ENCODE measurements around the gene AHCYL2. TPM values are rescaled to one million over a fixed set of nuclear protein-coding genes. Genes with fewer than 3 reads are reported as not detected.

The AHCYL2 gene
- total and polyA plus RNA-seq, 8 donors = 5.1 to 16.8 (median 13.3) TPM

- Histone ChIP-seq H3K27me3 (no peaks in the 10 kb centered on the region), H3K9me3 (no peaks in the 10 kb centered on the region), H3K36me3 (peaks cover 0 to 17% (median 0%) of the 10 kb centered on the region in 3 donors), H3K27ac (no peak overlapping the region), H3K4me3 (no peak overlapping the region), H3K4me1 (no peaks in the 10 kb centered on the region)
- WGBS, 2 donors = 93 to 96% methylated on average over 4 of the region's 4 CpGs
- TF ChIP-seq, protein P1, sequence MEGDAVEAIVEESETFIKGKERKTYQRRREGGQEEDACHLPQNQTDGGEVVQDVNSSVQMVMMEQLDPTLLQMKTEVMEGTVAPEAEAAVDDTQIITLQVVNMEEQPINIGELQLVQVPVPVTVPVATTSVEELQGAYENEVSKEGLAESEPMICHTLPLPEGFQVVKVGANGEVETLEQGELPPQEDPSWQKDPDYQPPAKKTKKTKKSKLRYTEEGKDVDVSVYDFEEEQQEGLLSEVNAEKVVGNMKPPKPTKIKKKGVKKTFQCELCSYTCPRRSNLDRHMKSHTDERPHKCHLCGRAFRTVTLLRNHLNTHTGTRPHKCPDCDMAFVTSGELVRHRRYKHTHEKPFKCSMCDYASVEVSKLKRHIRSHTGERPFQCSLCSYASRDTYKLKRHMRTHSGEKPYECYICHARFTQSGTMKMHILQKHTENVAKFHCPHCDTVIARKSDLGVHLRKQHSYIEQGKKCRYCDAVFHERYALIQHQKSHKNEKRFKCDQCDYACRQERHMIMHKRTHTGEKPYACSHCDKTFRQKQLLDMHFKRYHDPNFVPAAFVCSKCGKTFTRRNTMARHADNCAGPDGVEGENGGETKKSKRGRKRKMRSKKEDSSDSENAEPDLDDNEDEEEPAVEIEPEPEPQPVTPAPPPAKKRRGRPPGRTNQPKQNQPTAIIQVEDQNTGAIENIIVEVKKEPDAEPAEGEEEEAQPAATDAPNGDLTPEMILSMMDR (IDR thresholded peaks at IDR 0.05) = no peak
- intact Hi-C loops (cut with DNase I) = no loop called here
- no peak for DNase-seq
- no peak for FAIRE-seq
- no peak for ATAC-seq
Observed at GRCh38 chr7:129385598-129385997, 160.8 kb downstream of the AHCYL2 start.

GRCh38 chr7:129386506-129386905, 161.7 kb downstream of the AHCYL2 start:
- DNase-seq (no peak), ATAC-seq (no peak), FAIRE-seq (no peak)
- intact Hi-C loops (cut with DNase I) = no loop called here
- Histone ChIP-seq H3K36me3 (peaks cover 0 to 12% (median 0%) of the 10 kb centered on the region in 3 donors), H3K27me3 (no peaks in the 10 kb centered on the region), H3K9me3 (no peaks in the 10 kb centered on the region), H3K4me3 (no peak overlapping the region), H3K27ac (no peak overlapping the region), H3K4me1 (no peaks in the 10 kb centered on the region)
- TF ChIP-seq, protein P1 (IDR thresholded peaks at IDR 0.05) = no peak

DNA sequence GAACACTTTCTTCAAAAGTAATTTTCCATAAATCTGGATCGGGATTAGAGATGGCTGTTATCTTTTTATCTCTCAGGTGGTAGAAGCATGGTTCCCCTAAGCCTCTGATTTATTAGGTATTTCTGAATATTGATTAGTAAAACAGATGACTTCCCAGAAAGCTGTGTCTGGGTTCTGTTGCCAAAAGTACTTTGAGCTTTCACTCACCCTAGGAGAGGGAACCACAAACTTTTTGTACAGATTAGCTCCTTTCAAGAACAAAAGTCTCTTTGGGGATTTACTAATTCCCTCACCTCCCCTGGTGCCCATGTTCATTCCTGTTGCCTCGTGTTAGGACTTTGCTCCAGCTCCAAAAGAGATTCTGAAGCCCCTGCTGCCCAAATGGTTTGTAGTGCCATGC, 162.7 kb downstream of the AHCYL2 start:
- Histone ChIP-seq H3K4me3 (no peak overlapping the region), H3K36me3 (peaks cover 0 to 12% (median 0%) of the 10 kb centered on the region in 3 donors), H3K9me3 (no peaks in the 10 kb centered on the region), H3K4me1 (no peaks in the 10 kb centered on the region), H3K27me3 (no peaks in the 10 kb centered on the region), H3K27ac (no peak overlapping the region)
- ATAC-seq (no peak), FAIRE-seq (no peak), DNase-seq (no peak)
- intact Hi-C loops (cut with DNase I) = no loop called here
- 54 to 58% methylated on average over 2 of the region's 2 CpGs for WGBS, 2 donors
- TF ChIP-seq, protein P1 (IDR thresholded peaks at IDR 0.05) = no peak

DNA sequence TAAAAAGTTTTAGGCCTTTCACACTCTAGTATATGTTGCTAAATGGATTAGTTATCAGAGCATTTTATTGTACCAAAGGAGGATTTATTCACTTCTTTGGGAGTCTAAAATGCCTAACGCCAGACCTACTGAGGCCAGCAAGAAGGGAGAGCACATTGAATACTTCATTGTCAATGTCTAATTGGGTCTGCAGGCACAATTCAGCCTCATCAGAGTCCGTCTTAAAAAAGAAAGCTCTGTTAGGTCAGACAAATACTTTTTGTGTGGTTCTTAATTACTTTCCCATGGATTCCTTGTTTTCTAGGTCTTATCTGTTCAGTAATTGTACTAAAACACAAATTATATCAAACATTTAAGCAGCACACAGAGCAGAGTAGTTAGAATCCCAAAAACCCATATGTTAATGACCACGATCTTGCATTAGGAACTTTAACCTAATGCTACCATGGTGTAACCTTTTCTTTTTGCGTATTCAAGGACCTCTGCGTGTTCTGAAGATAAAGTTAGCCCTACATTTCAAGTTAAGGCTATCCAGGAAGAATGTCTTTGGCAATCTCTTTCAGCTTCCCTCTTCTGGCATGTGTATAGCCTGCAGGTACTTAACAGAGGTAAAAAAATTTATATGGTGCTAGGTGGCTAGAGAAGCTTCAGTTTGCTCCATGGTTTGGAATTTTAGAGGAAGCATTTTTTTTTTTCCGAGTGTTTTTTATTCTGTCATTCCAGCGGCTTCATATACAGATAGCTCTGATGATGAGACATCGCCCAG, 163.7 kb downstream of the AHCYL2 start:
- Histone ChIP-seq H3K9me3 (no peaks in the 10 kb centered on the region), H3K4me1 (no peaks in the 10 kb centered on the region), H3K36me3 (peaks cover 0 to 12% (median 0%) of the 10 kb centered on the region in 3 donors), H3K4me3 (no peak overlapping the region), H3K27me3 (no peaks in the 10 kb centered on the region), H3K27ac (no peak overlapping the region)
- intact Hi-C loops (cut with DNase I) = no loop called here
- FAIRE-seq (no peak), ATAC-seq (no peak), DNase-seq (no peak)
- TF ChIP-seq, protein P1 (IDR thresholded peaks at IDR 0.05) = no peak
- WGBS, 2 donors = 88 to 94% methylated on average over 8 of the region's 8 CpGs

DNA sequence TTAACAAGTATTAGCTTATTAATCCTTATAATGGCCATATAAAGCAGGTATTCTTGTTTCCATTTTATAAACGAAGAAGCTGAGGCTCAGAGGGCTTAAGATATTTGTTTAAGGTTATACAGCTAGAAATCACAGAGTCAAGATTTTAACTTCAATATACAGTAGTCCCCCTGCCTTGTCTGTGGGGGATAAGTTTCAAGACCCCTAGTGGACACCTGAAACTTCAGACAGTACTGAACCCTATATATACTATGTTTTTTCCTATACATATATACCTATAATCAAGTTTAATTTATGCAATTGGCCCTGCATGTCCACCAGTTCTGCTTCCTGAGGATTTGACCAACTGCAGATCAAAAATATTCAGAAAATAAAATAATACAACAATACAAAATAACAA, 165.0 kb downstream of the AHCYL2 start:
- TF ChIP-seq, protein P1 (IDR thresholded peaks at IDR 0.05) = no peak
- Histone ChIP-seq H3K9me3 (no peaks in the 10 kb centered on the region), H3K27ac (no peak overlapping the region), H3K36me3 (peaks cover 0 to 12% (median 0%) of the 10 kb centered on the region in 3 donors), H3K4me1 (no peaks in the 10 kb centered on the region), H3K4me3 (no peak overlapping the region), H3K27me3 (no peaks in the 10 kb centered on the region)
- WGBS, 2 donors = 50 to 59% methylated on average over 1 of the region's 1 CpG
- DNase-seq (no peak), FAIRE-seq (no peak), ATAC-seq (no peak)
- intact Hi-C loops (cut with DNase I) = no loop called here
